GM19099 (cell line): ENCODE measurements around the gene FAM131C.

Experiments
- POLR2A ChIP-seq: IDR thresholded peaks from 3 replicates; pipeline ENCODE4 v1.6.1; 2011; ENCODE audit warnings: low read depth; ENCODE audit not compliant: insufficient read length; ENCODE audit errors: extremely low read depth

Gene FAM131C

DNA sequence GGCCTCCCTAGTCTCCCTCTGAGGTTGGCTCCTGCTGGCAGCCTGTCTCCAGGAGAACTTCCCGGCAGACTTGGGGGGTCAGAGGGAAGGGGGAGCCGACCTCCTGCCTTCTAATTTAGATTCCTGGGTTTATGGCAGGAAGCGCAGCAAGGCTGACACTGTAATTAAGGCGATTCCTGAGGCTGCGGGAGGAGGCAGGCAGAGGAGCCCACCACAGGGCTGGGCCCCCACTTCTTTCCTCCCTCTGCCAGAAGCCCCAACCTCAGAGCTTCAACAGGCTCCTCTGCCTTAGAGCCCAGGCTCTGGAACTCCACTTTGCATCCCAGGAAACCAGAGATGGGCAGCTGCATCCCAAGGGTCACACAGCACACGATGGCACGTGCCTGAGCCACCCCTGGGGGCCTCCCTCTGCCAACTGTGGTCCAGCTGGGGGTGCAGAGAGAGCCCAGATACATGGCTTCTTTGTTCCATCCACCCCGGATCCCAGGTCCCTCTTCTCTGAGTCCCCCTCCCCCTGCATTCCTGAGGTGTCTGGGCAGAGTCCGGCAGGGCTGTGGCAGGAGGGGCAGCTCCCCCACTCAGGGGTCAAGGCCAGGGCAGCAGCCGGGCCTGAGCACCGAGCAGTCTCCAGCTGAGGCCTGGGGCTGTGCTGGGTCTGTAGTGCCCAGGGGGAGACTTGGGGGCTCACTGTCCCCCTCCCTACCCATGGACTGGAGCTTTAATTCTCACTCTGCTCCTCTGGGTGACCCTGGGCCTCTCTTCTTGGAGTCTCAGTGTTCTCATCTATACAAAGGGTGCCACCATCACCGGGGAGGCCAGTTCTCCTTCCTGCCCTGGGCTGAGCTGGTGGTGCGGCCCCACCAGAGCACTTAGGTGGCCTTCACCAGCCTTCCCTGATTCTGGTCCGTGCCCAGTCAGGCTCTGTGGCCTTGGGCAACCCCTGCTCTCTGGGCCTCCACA lies 39.4 kb upstream of the FAM131C start:
- TF ChIP-seq POLR2A: no peak

DNA sequence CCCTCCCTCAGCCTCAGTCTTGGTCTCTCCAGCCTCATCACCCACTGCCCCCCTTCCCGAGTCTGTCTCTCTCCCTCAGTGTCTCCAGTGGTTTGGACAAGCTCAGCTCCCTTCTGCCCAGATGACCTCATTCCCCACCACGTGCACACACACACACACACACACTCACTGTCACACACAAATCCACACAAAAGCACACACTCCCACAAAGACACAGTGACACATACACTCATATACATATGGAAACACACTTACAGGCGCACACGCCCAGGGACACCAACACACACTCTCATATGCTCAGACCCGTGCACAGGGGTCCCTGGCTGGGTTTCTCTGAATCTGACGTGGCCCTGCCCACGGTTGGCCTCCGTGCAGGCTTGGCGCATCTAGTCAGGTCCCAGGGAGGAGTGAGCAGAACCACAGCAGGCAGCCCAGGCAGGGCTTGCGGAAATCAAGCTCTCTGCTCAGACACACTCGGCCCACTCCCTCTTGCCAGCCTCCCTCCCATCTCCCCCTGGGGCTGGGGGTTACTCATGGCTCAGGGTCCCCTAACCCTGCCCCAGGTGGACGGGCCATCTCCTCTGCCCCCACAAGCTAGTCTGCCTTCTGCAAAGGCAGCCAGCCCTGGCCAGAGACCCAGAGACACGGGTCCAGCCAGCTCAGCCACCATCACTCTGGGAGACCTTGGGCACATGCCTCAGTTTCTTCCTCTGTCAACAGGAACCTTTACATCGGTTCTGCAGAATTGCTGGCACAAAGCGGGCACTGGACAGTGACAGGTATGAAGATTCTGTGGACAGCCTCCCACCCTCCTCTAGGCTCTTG lies 38.5 kb upstream of the FAM131C start:
- TF ChIP-seq POLR2A: no peak

DNA sequence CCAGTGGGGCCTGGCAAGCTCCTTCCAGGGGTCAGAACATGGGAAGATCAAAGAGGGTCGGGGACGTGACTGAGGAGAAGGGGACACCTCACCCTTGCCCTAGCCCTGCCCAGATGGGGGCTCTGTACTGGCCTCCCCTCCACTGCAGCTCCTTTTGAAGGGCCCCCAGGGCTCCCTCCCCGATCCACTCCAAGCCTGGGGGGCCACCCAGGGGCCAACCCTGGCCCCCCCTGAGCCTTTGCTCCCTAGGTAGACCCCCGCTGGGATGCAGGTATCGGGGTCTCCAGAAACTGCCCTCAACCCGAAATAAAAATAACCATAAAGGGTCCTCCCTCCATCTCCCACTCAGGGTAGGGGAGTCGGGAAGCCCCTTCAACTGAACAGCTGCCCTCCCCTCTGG lies 37.4 kb upstream of the FAM131C start:
- no peak for TF ChIP-seq POLR2A

DNA sequence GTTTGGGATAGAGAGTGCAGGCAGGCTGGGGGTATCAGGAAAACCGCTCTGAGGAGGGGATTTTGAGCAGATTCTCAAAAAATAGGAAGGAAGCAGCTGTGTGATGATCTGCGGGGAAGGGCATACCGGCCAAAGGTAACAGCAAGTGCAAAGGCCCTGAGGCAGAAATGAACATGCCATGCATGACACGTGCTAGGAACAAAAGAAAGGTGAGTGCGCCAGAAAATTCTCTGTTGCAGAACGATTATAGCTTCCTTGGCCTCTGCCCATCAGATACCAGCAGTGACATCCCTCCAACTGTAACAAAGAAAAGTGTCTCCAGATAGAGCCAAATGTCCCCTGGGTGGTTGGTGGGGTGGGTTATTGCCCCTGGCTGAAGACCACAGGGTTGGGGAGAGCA lies 37.0 kb upstream of the FAM131C start:
- TF ChIP-seq POLR2A: no peak

DNA sequence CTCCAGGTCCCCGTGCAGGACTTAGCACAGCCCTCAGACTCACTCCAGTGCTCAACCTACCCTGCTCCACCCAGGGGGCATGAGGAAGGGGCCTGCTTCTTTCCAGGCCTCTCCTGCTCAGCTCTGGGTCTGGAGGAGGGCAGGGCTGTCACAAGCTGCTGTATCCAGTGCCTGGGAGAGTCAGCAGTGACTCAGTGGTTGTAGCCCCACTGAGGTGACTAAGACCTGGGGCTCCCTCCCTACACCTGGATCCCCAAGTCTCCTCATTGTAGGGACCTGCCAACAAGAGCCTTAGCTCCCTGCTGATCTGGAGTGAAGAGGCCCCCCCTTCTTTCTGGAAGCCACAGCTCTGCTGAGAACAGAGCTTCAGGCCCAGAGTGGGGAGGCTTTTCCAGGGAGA lies 36.1 kb upstream of the FAM131C start:
- TF ChIP-seq POLR2A: no peak

DNA sequence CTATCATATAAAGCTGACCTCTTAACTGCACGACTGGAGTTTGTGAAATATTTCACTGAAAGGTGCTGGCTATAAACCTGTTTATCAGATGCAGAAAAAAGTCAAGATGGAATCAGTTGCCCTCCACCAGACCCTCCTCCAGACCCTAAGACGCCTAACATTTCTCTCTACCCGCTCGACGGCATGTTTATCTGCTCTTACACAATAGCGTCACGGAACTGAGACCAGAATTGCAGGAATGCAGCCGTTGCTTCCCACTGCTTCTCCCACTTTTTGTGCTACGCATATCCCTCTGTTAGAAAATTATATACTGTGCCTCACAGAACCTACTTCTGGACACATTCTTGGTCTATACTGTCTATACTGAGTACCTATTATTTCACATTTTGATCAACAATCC lies 28.2 kb upstream of the FAM131C start:
- TF ChIP-seq POLR2A: no peak

DNA sequence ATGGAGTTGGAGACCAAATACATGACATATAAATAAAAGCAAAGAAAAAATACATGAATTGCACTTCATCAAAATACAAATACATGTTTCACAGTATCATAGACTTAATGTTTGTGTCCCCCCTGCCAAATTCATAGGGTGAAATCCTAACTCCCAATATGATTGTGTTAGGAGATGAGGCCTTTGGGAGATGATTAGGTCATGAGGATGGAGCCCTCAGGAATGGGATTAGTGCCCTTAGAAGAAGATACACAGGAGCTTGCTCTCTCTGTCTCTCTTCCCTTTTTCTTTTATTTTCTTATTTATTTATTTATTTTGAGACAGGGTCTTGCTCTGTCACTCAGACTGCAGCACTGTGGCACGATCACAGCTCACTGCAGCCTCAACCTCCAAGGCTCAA lies 26.0 kb upstream of the FAM131C start:
- TF ChIP-seq POLR2A: no peak

DNA sequence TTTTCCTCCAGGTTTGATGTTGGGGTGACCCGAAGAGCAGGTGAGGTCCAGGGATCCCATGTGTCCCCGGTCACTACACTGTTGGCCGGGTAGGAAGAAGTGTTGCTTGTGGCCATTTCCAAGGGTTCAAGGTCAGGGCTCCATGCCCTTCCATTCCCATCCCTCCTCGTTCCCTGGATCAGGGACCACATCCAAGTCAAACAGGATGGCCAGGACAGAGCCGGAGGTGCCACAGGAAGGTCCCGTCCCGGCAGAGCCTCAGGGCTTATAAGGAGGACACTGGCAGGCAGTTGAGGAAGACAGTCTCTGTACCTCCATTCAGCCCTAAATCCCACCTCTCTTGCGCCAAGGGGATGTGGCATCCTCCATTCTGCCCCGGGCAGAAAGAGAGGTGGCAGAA lies 22.0 kb upstream of the FAM131C start:
- TF ChIP-seq POLR2A: no peak

DNA sequence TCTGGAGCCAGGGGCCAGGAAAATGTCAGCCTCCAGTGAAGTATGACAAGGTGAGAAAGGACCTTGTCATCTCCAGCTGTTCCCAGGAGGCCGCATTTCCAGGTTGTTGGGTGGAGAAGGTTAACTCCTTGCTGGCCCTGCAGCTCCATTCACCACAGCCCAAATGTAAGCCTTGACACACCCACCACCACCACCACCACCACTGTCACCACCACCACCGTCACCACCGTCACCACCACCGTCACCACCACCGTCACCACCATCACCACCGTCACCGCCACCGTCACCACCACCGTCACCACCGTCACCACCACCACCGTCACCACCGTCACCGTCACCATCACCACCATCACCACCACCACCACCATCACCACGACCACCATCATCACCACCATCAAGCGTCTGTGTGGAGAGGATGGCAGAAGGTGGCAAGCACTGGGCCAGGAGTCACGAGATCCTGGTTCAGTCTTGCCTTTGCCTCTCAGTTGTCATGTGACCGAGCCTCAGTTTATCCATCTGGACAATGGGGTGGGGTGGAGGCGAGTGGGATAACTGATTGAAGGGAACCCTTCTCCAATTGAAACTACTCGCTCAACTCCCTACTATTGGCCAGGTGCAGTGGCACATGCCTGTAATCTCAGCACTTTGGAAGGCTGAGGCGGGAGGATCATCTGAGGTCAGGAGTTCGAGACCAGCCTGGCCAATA lies 21.2 kb upstream of the FAM131C start:
- no peak for TF ChIP-seq POLR2A

DNA sequence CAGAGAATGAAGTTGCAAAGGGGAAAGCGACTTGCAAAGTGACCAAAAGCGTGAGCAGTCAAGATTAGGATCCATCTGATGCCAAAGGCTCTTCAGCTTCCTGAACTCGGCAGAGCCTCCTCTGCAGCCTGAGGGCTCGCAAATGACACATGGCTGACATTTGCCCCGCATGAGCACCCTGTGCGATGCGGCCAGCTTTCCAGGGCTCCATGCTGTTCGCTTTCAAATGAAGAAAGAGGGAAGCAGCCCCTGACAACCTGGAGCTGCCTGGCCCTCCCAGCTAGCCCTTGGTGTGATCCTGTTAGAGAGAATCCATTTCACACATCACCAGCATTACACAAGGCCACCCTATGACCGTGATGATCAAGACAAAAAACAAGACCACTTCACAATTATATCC lies 20.2 kb upstream of the FAM131C start:
- no peak for TF ChIP-seq POLR2A

DNA sequence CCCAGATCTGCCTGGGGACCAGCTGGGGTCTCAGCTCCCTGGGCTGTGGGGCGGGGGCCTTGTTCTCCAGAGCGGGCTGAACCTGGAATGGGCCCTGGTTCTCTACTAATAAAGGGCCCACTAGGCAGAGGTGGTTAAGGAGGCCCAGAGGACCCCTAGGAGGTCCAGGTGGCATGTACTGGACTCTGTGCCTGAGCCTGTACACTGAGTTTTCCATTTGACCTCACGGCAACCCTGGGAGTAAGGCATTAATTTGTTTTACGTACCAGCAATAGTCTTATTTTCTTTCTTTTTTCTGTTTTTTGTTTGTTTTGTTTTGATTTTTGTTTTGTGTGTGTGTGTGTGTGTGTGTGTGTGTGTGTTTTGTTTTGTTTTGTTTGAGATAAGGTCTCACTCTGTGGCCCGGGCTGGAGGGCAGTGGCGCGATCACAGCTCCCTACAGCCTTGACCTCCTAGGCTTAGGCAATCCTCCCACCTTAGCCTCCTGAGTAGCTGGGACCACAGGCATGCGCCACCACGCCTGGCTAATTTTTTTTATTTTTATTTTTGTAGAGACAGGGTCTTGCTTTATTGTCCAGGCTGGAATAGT lies 19.6 kb upstream of the FAM131C start:
- no peak for TF ChIP-seq POLR2A

DNA sequence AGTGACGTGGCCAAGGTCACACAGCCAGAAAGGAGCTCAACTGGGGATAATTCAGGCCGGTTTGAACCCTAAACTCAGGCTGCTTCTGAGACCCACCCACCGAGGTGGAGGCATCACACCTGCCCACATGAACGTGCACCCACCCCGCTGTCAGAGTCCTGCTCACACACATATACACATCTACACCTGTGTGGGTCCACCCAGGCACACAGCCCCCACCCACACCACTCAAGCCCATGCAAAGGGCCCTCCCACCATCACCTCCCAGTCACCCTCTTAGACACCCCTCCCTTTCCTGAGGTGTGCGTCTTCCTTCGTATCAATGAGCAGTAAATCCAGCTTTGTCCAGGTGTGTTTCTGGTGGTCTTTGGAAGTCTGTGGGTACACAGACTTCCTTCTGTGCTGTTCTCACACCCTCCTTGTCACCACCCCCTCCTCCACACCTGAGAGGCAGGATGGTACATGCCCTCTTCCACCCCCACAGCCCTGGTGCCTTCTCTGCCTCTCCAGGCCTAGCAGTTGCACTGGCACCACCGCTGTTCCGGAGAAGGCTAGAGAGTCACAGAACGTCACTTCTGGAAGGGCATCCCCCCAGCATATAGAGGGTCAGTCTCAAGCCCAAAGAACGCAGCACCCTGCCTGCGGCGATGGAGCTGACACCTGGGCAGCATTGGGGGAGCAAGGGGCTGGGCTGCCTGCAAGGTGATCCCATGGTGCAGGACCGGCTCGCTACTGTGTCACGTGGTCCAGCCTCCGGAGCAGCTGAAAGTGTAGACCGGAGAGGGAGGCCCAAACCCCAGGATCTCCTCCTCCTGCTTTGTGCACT lies 18.9 kb upstream of the FAM131C start:
- TF ChIP-seq POLR2A: no peak

DNA sequence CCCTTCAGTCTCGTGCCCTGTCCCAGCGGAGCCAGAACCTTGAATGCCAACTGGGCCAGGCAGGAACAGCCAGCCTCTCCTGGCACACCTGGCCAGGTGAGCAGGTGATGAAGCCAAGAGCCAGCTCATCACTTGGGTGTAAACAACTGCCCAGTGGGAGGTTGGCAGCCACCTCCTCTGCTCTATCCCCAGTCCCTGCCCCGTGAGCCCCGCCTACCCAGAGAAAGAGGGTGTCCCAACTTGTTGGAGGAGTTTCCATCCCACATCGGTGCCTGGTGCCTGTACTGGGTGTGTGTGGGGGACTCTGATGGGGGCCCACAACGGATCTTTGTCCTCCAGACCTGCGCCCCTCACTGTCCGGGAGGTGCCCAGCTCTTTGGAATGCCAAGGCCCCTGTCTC lies 17.8 kb upstream of the FAM131C start:
- TF ChIP-seq POLR2A: no peak

DNA sequence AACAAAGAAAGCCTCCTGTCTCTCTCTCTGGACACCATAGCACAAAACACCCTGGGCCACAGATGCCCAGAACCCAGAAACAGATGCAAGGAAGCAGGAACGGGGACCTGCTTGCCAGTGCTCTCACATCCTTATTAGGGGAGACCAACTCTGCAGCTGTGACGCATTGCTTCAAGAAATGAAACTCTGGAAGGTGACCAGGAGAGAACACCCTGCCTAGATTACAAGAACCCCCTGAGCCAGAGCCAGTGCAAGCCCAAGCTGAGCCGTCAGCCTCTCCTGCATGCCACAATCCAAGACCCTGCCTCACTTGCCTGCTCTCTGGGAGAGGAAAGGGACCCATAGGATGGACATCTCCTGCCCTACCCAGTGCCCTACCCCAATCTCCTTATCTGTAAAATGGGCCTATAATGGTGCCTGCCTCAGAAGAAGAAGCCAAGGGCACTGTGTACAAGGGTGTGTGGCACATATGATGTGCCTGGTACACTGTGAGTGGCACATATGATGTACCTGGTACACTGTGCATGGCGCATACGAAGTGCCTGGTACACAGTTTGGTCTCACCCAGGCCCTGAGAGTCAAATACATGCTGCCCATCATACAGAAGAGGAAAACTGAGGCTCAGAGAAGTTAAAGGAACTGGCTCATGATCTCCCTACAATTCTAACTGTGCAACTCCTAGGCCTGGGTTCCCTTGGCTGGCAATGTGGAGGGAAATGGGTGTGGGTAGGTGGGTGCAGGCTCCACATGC lies 16.8 kb upstream of the FAM131C start:
- TF ChIP-seq POLR2A: no peak

DNA sequence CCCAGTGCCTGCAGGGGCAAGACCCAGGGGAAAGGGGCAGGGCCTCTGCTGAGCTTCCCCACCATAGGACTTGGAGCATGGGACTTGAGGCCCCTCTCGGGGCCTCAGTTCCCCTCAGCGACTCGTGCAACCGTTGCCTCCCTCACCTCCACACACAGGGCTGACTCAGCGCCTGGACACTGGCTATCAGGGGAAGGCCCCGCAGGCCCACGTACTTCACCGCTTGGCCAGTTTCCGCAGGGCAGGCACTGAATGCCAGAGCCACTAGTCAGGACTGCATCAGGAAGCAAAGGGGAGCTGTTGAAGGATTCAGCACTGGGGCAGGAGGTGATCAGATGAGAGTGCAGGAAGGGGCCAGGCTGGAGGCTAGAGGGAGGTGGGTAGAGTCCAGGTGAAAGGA lies 15.5 kb upstream of the FAM131C start:
- no peak for TF ChIP-seq POLR2A
